ENCODE measurements around the gene CDK6. TPM values are rescaled to one million over a fixed set of nuclear protein-coding genes. Genes with fewer than 3 reads are reported as not detected.

CDK6 gene
- total and polyA plus RNA-seq, 2 of the 8 experiments (the other 6 are each of a cell fraction or from before 2014, with no cell fraction given) = 5.9 to 18.9 TPM

DNA sequence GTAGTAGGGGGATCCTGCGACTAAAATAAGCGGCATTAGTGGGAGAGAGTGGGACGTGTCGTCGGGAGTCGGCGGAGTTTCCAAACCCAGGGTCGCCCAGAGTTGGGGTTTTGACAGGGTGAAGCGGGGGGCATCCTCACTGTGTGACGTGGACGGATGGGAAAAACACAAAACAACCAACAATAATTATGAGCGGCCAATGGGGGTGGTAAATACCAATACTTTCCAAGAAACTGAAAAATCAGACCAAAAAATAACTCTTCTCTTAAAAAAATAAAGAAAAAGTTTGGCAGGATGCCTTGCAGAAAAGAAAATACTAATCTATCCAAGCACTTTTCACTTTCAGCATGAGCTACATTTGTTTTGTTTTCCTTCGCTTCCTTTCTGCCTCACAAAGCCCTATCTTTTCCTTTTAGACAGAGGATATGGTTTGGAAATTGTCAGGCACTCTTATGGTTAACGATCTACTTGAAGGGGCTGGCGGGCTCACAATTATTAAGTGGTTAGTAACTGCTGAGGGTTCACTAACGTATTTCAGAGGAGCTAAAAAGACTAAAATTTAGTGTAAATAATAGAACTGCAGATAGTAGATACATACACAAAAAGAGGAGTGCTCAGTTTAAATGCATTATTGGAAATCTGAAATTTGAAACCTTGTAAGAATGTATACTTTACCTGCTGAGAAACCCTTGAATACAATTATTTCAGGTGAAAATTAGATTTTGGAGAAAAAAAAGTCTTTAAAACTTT is 802 bp upstream of the CDK6 start (continued):
- TF ChIP-seq CHD7 (IDR thresholded peaks at IDR 0.05; ENCODE audit: insufficient replicate concordance, low read length) (no peak), MAX (IDR thresholded peaks at IDR 0.05) (no peak), POLR2A (IDR thresholded peaks at IDR 0.05; ENCODE audit: control extremely low read depth in 1 of 2, low read depth in 2 of 2, low read length in 2 of 2) (no peak)

Data from H1 (cell line).